Measurements from ENCODE around the gene UNC5C. TPM values are rescaled to one million over a fixed set of nuclear protein-coding genes. Genes with fewer than 3 reads are reported as not detected.

UNC5C gene
- polyA plus RNA-seq, 1 donor (not counting 4 experiments of a cell fraction or from before 2014, with no cell fraction given), result not detected

GRCh38 chr4:95517576-95518345 is 31.0 kb downstream of the UNC5C start:
- Histone ChIP-seq H2AFZ (ENCODE audit: control insufficient read depth, low read length) (no peak overlapping the region), H3K9me3 (ENCODE audit: control insufficient read depth, low read depth, low read length) (no peaks in the 10 kb centered on the region), H3K9me1 (ENCODE audit: control insufficient read depth, extremely low read depth, insufficient read depth, low read length) (no peaks in the 10 kb centered on the region), H3K9ac (ENCODE audit: control insufficient read depth, extremely low read depth, insufficient read depth, low read length) (no peak overlapping the region), H4K20me1 (ENCODE audit: control insufficient read depth, extremely low read depth, insufficient read depth, low read length) (no peaks in the 10 kb centered on the region), H3K79me2 (ENCODE audit: control insufficient read depth, insufficient read depth, low read length) (no peaks in the 10 kb centered on the region), H3K4me2 (ENCODE audit: control insufficient read depth, extremely low read depth, insufficient read depth, low read depth, low read length) (no peak overlapping the region), H3K27me3 (ENCODE audit: control insufficient read depth, extremely low read depth, insufficient read depth, low read length) (no peaks in the 10 kb centered on the region), H3K36me3 (ENCODE audit: control insufficient read depth in 2 of 2, extremely low read depth in 1 of 2, insufficient read depth in 2 of 2, low read length in 2 of 2) (no peaks in the 10 kb centered on the region), H3K4me1 (ENCODE audit: control insufficient read depth, extremely low read depth, insufficient read depth, low read length) (no peaks in the 10 kb centered on the region), H3K4me3 (ENCODE audit: control insufficient read depth in 2 of 3, extremely low read depth in 1 of 3, insufficient read depth in 2 of 3, low read depth in 1 of 3, low read length in 3 of 3) (no peak overlapping the region), H3K27ac (ENCODE audit: control insufficient read depth, insufficient read depth, low read length) (no peak overlapping the region)
- dilution Hi-C loops (cut with MboI; ENCODE audit: extremely low pct_ligation_motif_present, low sequenced_read_pairs), result no loop called here
- no peak for TF ChIP-seq CTCF (optimal IDR thresholded peaks at IDR 0.05 in 1 of 3, IDR thresholded peaks at IDR 0.05 in 1 of 3, conservative IDR thresholded peaks at IDR 0.05 in 1 of 3; ENCODE audit: extremely low read depth in 1 of 3, insufficient read depth in 2 of 3, low read length in 3 of 3)
- DNase-seq (ENCODE audit: low read depth, low spot score) (no peak), FAIRE-seq (no peak)

- H3K27me3 ChIP-seq (ENCODE audit: control insufficient read depth, extremely low read depth, insufficient read depth, low read length), result no peaks in the 10 kb centered on the region
- dilution Hi-C loops (cut with MboI; ENCODE audit: extremely low pct_ligation_motif_present, low sequenced_read_pairs), result no loop called here
Observed at GRCh38 chr4:95516528-95517017, 32.2 kb downstream of the UNC5C start.

More at GRCh38 chr4:95516528-95517017, 32.2 kb downstream of the UNC5C start:
- no peak overlapping the region for H3K4me2 ChIP-seq (ENCODE audit: control insufficient read depth, extremely low read depth, insufficient read depth, low read depth, low read length)
- H3K79me2 ChIP-seq (ENCODE audit: control insufficient read depth, insufficient read depth, low read length), result no peaks in the 10 kb centered on the region
- H3K4me3 ChIP-seq (ENCODE audit: control insufficient read depth in 2 of 3, extremely low read depth in 1 of 3, insufficient read depth in 2 of 3, low read depth in 1 of 3, low read length in 3 of 3), result no peak overlapping the region
- no peaks in the 10 kb centered on the region for H3K36me3 ChIP-seq (ENCODE audit: control insufficient read depth in 2 of 2, extremely low read depth in 1 of 2, insufficient read depth in 2 of 2, low read length in 2 of 2)
- no peaks in the 10 kb centered on the region for H3K9me3 ChIP-seq (ENCODE audit: control insufficient read depth, low read depth, low read length)
- H3K4me1 ChIP-seq (ENCODE audit: control insufficient read depth, extremely low read depth, insufficient read depth, low read length), result no peaks in the 10 kb centered on the region
- no peak overlapping the region for H3K9ac ChIP-seq (ENCODE audit: control insufficient read depth, extremely low read depth, insufficient read depth, low read length)
- H4K20me1 ChIP-seq (ENCODE audit: control insufficient read depth, extremely low read depth, insufficient read depth, low read length), result no peaks in the 10 kb centered on the region
- no peak overlapping the region for H2AFZ ChIP-seq (ENCODE audit: control insufficient read depth, low read length)
- FAIRE-seq (no peak), DNase-seq (ENCODE audit: low read depth, low spot score) (no peak)
- H3K27ac ChIP-seq (ENCODE audit: control insufficient read depth, insufficient read depth, low read length), result no peak overlapping the region
- TF ChIP-seq EZH2 (IDR thresholded peaks at IDR 0.05; ENCODE audit: low read length) (no peak), CTCF (optimal IDR thresholded peaks at IDR 0.05 in 1 of 3, IDR thresholded peaks at IDR 0.05 in 1 of 3, conservative IDR thresholded peaks at IDR 0.05 in 1 of 3; ENCODE audit: extremely low read depth in 1 of 3, insufficient read depth in 2 of 3, low read length in 3 of 3) (no peak)
- H3K9me1 ChIP-seq (ENCODE audit: control insufficient read depth, extremely low read depth, insufficient read depth, low read length), result no peaks in the 10 kb centered on the region

Data from keratinocyte (primary cell).